ENCODE measurements around the gene CATSPERB.

The CATSPERB gene

GRCh38 chr14:91586410-91586809 lies 145.5 kb downstream of the CATSPERB start:
- H3K9me3 ChIP-seq = no peaks in the 10 kb centered on the region
- TF ChIP-seq, protein P1, sequence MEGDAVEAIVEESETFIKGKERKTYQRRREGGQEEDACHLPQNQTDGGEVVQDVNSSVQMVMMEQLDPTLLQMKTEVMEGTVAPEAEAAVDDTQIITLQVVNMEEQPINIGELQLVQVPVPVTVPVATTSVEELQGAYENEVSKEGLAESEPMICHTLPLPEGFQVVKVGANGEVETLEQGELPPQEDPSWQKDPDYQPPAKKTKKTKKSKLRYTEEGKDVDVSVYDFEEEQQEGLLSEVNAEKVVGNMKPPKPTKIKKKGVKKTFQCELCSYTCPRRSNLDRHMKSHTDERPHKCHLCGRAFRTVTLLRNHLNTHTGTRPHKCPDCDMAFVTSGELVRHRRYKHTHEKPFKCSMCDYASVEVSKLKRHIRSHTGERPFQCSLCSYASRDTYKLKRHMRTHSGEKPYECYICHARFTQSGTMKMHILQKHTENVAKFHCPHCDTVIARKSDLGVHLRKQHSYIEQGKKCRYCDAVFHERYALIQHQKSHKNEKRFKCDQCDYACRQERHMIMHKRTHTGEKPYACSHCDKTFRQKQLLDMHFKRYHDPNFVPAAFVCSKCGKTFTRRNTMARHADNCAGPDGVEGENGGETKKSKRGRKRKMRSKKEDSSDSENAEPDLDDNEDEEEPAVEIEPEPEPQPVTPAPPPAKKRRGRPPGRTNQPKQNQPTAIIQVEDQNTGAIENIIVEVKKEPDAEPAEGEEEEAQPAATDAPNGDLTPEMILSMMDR (IDR thresholded peaks at IDR 0.05) = no peak

GRCh38 chr14:91585856-91586255 lies 146.0 kb downstream of the CATSPERB start:
- peaks cover 29% of the 10 kb centered on the region for H3K27me3 ChIP-seq
- no peaks in the 10 kb centered on the region for H3K4me1 ChIP-seq (ENCODE audit: control insufficient read depth in 1 of 2, insufficient read depth in 1 of 2, low read depth in 1 of 2, low read length in 1 of 2)
- H3K36me3 ChIP-seq = no peaks in the 10 kb centered on the region
- no peak overlapping the region for H3K27ac ChIP-seq
- H3K9me3 ChIP-seq = no peaks in the 10 kb centered on the region
- TF ChIP-seq, protein P1 (IDR thresholded peaks at IDR 0.05) = no peak
- H3K4me3 ChIP-seq (ENCODE audit: low read depth in 1 of 2, low read length in 1 of 2) = no peak overlapping the region

More at GRCh38 chr14:91586410-91586809, 145.5 kb downstream of the CATSPERB start:
- Histone ChIP-seq H3K27ac (no peak overlapping the region), H3K4me3 (ENCODE audit: low read depth in 1 of 2, low read length in 1 of 2) (no peak overlapping the region), H3K36me3 (no peaks in the 10 kb centered on the region), H3K4me1 (ENCODE audit: control insufficient read depth in 1 of 2, insufficient read depth in 1 of 2, low read depth in 1 of 2, low read length in 1 of 2) (no peaks in the 10 kb centered on the region), H3K27me3 (peaks cover 24% of the 10 kb centered on the region)

- Histone ChIP-seq H3K27ac (no peak overlapping the region), H3K4me1 (ENCODE audit: control insufficient read depth in 1 of 2, insufficient read depth in 1 of 2, low read depth in 1 of 2, low read length in 1 of 2) (no peaks in the 10 kb centered on the region), H3K4me3 (ENCODE audit: low read depth in 1 of 2, low read length in 1 of 2) (no peak overlapping the region), H3K36me3 (no peaks in the 10 kb centered on the region), H3K9me3 (no peaks in the 10 kb centered on the region), H3K27me3 (peaks cover 47% of the 10 kb centered on the region)
- TF ChIP-seq, protein P1 (IDR thresholded peaks at IDR 0.05) = no peak
Observed at GRCh38 chr14:91582761-91583160, 149.1 kb downstream of the CATSPERB start.

GRCh38 chr14:91580876-91581577 lies 150.9 kb downstream of the CATSPERB start:
- peaks cover 62% of the 10 kb centered on the region for H3K27me3 ChIP-seq
- TF ChIP-seq, protein P1 (IDR thresholded peaks at IDR 0.05) = no peak
- H3K4me3 ChIP-seq (ENCODE audit: low read depth in 1 of 2, low read length in 1 of 2) = no peak overlapping the region
- H3K9me3 ChIP-seq = no peaks in the 10 kb centered on the region
- no peak overlapping the region for H3K27ac ChIP-seq
- no peaks in the 10 kb centered on the region for H3K36me3 ChIP-seq
- no peaks in the 10 kb centered on the region for H3K4me1 ChIP-seq (ENCODE audit: control insufficient read depth in 1 of 2, insufficient read depth in 1 of 2, low read depth in 1 of 2, low read length in 1 of 2)

GRCh38 chr14:91577632-91578233 lies 154.2 kb downstream of the CATSPERB start:
- H3K4me3 ChIP-seq (ENCODE audit: low read depth in 1 of 2, low read length in 1 of 2) = no peak overlapping the region
- H3K27me3 ChIP-seq = peaks cover 84% of the 10 kb centered on the region
- no peaks in the 10 kb centered on the region for H3K9me3 ChIP-seq
- H3K27ac ChIP-seq = no peak overlapping the region
- no peaks in the 10 kb centered on the region for H3K36me3 ChIP-seq
- H3K4me1 ChIP-seq (ENCODE audit: control insufficient read depth in 1 of 2, insufficient read depth in 1 of 2, low read depth in 1 of 2, low read length in 1 of 2) = peaks cover 0 to 4% of the 10 kb centered on the region in 2 experiments
- TF ChIP-seq, protein P1 (IDR thresholded peaks at IDR 0.05) = no peak

Data from neutrophil (primary cell).